Mononuclear cell (primary cell): ENCODE measurements around the gene C18orf32. TPM values are rescaled to one million over a fixed set of nuclear protein-coding genes. Genes with fewer than 3 reads are reported as not detected.
A peak's percentile ranks its signal among the peaks of the same experiment; 100 is the strongest.
"Not testable (repeated sequence)": the region's sequence is repeated elsewhere in the genome, so short reads cannot be mapped to it uniquely, and the experiment has no call there.

ENCODE experiments used
- H3K27me3 ChIP-seq: 2 replicates; pipeline ENCODE4 v1.6.0; 2011; ENCODE audit warnings: low read length, control low read depth; ENCODE audit not compliant: insufficient read depth
- H3K4me1 ChIP-seq: 2 replicates; pipeline ENCODE4 v1.5.1; 2011; ENCODE audit warnings: mild to moderate bottlenecking, low read length, control low read depth; ENCODE audit not compliant: insufficient read depth
- H3K4me3 ChIP-seq: 2 replicates; pipeline ENCODE4 v1.5.1; 2011; ENCODE audit warnings: mild to moderate bottlenecking, low read length, moderate library complexity
- H3K9me3 ChIP-seq: 2 replicates; pipeline ENCODE4 v1.5.1; 2011; ENCODE audit warnings: low read depth, mild to moderate bottlenecking, control low read depth, low read length
- total RNA-seq: library from RNA; depleted of rRNA; stranded (reverse); fragments of >200 nt; gene quantifications from one replicate; pipeline ENCODE4 v1.2.3, GENCODE V29; 2012

Gene C18orf32
- total RNA-seq, 1 donor = 25.3 TPM

DNA sequence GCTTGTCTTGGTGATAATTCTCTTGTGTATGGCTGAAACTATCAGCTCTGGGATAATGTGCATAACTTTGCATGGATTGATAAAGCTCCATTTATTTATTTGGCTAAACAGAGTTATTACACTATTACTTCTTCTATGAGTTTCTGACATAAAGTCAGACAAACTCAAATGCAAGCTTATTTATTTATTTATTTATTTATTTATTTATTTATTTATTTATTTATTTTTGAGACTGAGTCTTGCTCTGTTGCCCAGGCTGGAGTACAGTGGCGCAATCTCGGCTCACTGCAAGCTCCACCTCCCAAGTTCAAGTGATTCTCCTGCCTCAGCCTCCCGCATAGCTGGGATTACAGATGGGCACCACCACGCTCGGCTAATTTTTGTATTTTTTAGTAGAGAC lies 28.0 kb upstream of the C18orf32 start:
- not testable (repeated sequence) for H3K9me3 ChIP-seq, H3K27me3 ChIP-seq, H3K4me3 ChIP-seq, H3K4me1 ChIP-seq

- H3K9me3 ChIP-seq = no peaks in the 10 kb centered on the region
- H3K27me3 ChIP-seq = no peaks in the 10 kb centered on the region
- H3K4me1 ChIP-seq = no peaks in the 10 kb centered on the region
- H3K4me3 ChIP-seq = no peak overlapping the region
Observed at GRCh38 chr18:49514577-49514976, 27.5 kb upstream of the C18orf32 start.

DNA sequence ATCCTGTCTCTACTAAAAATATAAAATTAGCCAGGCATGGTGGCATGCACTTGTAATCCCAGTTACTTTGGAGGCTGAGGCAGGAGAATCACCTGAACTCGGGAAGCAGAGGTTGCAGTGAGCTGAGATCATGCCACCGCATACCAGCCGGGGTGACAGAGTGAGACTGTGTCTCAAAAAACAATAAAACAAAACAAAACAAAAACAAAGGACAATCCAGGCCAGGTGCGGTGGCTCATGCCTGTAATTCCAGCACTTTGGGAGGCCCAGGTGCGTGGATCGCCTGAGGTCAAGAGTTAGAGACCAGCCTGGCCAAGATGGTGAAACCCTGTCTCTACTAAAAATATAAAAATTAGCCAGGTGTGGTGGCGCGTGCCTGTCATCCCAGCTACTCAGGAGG lies 25.8 kb upstream of the C18orf32 start:
- H3K4me3 ChIP-seq, H3K4me1 ChIP-seq, H3K27me3 ChIP-seq, H3K9me3 ChIP-seq: not testable (repeated sequence)

GRCh38 chr18:49510393-49511115 lies 23.5 kb upstream of the C18orf32 start:
- no peak overlapping the region for H3K4me3 ChIP-seq
- no peaks in the 10 kb centered on the region for H3K9me3 ChIP-seq
- no peaks in the 10 kb centered on the region for H3K27me3 ChIP-seq
- no peaks in the 10 kb centered on the region for H3K4me1 ChIP-seq

DNA sequence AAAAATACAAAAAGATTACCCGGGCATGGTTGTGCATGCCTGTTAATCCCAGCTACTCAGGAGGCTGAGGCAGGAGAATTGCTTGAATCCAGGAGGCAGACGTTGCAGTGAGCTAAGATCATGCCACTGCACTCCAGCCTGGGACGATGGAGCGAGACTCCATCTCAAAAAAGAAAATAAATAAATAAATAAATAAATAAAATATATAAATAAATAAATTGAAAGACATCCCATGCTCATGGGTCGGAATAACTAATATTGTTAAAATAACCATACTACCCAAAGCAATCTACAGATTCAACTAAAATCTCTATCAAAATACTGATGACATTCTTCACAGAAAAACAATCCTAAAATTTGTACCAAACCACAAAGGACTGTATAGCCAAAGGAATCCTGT lies 19.4 kb upstream of the C18orf32 start:
- not testable (repeated sequence) for H3K4me3 ChIP-seq, H3K9me3 ChIP-seq, H3K4me1 ChIP-seq, H3K27me3 ChIP-seq

DNA sequence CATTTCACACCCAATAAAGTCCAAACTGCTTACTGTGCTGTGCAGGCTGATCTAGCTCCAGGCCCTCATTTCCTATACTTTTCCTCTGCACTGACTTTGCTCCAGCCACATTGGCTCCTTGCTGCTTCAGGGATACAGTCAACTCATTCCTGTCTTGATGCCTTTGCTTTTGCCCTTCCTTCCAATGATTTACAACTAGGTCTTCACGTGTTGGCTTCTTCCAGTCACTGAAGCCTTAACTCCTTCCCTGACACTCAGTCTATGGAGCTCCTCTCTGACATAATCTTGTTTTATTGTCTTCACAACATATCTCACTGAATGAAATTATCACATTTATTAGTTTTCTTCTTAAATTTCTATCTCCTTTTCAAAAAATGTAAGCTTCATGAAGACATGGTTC lies 16.9 kb upstream of the C18orf32 start:
- H3K9me3 ChIP-seq = no peaks in the 10 kb centered on the region
- peaks cover 7% of the 10 kb centered on the region for H3K27me3 ChIP-seq
- H3K4me3 ChIP-seq = no peak overlapping the region
- no peaks in the 10 kb centered on the region for H3K4me1 ChIP-seq

- no peaks in the 10 kb centered on the region for H3K9me3 ChIP-seq
Observed at GRCh38 chr18:49500201-49500921, 13.3 kb upstream of the C18orf32 start.

GRCh38 chr18:49499046-49499637 lies 12.1 kb upstream of the C18orf32 start:
- Histone ChIP-seq H3K27me3 (peaks cover 7% of the 10 kb centered on the region), H3K9me3 (no peaks in the 10 kb centered on the region), H3K4me1 (no peaks in the 10 kb centered on the region), H3K4me3 (no peak overlapping the region)

More at GRCh38 chr18:49500201-49500921, 13.3 kb upstream of the C18orf32 start:
- H3K4me1 ChIP-seq = no peaks in the 10 kb centered on the region
- peaks cover 7% of the 10 kb centered on the region for H3K27me3 ChIP-seq
- H3K4me3 ChIP-seq = no peak overlapping the region

DNA sequence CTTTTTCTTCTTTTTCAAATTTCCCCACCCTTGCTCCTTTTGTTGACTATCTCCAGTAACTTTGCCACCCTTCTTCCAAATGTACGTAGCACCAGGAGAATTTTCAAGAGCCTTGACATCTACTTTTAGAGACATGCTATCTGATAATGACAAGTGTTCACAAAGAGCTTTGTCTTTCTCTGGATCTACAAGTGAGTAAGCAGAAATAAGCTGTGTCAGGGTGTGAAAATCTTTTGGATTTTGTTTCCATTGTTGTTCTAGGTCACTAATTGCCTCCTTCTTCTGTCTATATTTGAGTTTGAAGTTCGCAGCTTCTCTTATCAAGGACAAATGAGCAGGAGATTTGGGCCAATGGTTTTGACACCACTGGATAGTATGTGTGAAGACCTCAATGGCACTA lies 8.4 kb upstream of the C18orf32 start:
- H3K9me3 ChIP-seq = no peaks in the 10 kb centered on the region
- H3K27me3 ChIP-seq = peaks cover 5% of the 10 kb centered on the region
- H3K4me1 ChIP-seq = peaks cover 20% of the 10 kb centered on the region
- no peak overlapping the region for H3K4me3 ChIP-seq

- Histone ChIP-seq H3K4me3 (no peak overlapping the region), H3K9me3 (no peaks in the 10 kb centered on the region), H3K4me1 (peaks cover 24% of the 10 kb centered on the region), H3K27me3 (peaks cover under 1% of the 10 kb centered on the region)
Observed at GRCh38 chr18:49495076-49495475, 8.0 kb upstream of the C18orf32 start.

DNA sequence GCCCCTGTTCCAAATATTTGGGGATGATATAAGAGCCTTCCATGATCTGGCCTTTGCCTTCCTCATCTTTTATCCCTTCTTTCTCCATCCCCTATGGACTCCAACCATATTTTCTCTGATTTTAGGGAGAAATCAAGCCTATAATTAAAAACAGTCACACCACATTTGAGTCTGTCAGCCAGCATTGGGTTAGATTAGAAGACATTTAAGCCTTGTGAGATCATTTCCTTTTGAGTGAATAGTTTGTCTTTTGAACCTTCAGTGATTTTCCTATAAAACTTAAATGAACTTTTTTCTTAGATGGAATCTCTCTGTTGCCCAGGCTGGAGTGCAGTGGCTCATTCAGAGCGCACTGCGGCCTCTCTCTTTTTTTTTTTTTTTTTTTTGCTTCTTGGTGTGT lies 7.6 kb upstream of the C18orf32 start:
- no peaks in the 10 kb centered on the region for H3K27me3 ChIP-seq
- H3K4me1 ChIP-seq = peaks cover 26% of the 10 kb centered on the region
- H3K9me3 ChIP-seq = no peaks in the 10 kb centered on the region
- no peak overlapping the region for H3K4me3 ChIP-seq

DNA sequence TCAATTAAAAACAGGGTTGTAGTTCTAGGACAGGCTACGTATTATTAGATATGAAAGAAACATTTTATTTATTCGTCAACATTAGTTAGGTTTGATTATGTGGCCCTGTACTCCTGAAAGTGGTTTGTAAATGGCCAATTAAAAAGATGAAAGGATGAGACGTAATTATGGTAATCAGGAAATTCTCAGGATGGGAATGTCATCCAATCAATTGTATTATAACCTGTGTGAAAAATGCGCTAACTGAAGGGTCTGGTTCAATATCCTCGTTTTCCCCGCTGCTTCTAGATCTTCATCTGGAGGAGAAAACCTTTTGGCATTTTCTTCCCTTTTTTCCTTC lies 5.6 kb upstream of the C18orf32 start:
- Histone ChIP-seq H3K27me3 (no peaks in the 10 kb centered on the region), H3K4me1 (peaks cover 35% of the 10 kb centered on the region), H3K9me3 (no peaks in the 10 kb centered on the region), H3K4me3 (no peak overlapping the region)

DNA sequence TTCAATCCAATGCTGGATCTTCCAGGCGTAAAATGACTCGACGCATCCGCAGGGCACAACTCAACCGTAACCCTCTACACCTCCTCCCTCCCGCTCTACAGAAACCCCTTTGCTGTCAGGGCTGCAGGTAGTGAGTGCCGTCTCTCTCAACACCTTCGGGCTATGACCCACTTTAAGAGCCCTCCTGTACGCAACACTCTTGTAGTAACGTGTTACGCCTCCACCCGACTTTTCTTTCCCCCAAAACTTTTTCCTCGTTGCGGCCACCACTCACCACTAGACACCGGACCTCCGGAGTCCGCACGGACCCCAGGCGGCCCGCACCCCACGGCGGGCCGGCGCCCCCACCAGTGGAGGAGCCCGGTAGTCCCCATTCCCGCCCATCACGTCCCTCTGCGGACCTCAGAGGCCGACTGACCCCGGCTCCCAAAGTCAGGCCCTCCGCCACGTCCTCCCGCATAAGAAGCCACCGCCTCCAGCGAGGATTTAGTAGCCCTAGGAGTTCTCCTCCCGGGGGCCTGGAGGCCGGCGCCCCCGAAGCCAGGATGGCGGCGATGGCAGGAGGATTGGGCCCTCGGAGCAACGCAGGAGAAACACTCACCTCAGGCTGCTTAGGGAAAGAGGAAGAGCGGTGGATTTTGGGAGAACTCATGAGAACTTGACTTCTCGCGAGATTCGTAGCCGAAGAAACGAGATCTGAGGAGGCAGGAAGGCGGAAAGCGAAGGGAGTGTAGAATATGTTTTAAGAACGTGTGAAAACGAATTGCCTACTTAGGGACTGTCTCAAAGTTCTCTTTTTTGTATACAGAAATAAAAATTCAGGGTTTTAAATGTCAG lies 5.0 kb upstream of the C18orf32 start, which contains the start of gene RPL17:
RPL17 (minus strand) TSS at position 609 of the 837 bp plus-strand sequence.
- peaks cover 40% of the 10 kb centered on the region for H3K4me1 ChIP-seq
- no peaks in the 10 kb centered on the region for H3K9me3 ChIP-seq
- no peaks in the 10 kb centered on the region for H3K27me3 ChIP-seq
- peak within 1 kb of the TSS; percentile 70 for H3K4me3 ChIP-seq

GRCh38 chr18:49491534-49491856 lies 4.5 kb upstream of the C18orf32 start:
- H3K9me3 ChIP-seq = no peaks in the 10 kb centered on the region
- H3K27me3 ChIP-seq = no peaks in the 10 kb centered on the region
- H3K4me3 ChIP-seq = peak overlapping the region; percentile 70
- H3K4me1 ChIP-seq = peaks cover 41% of the 10 kb centered on the region

DNA sequence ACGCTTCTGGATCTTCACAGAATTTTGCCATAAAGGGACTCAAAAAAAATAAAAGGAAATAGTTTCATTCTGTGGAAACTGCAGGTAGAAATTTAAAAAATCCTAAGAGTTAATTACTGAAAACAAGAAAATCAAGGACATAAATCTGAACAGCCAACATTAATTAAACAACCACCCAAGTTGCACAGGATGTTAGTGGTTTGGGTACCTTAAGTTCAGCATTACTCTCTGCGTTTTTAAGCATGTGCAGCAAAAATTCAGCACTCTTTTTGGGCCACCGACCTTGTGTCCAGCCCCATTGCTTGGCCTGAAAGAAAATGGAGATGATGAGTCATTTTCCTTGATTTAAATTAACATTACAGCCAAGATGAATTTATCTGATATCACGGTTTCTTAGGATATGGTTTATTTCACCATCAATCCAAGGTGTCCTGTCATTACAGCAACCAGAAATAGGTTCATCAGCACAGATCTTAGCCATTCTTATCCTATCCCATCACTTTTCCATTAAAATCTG lies 3.3 kb upstream of the C18orf32 start:
- H3K4me1 ChIP-seq = peaks cover 53% of the 10 kb centered on the region
- H3K4me3 ChIP-seq = no peak overlapping the region
- H3K9me3 ChIP-seq = no peaks in the 10 kb centered on the region
- no peaks in the 10 kb centered on the region for H3K27me3 ChIP-seq
